ELF-1 (cell line): ENCODE results near the gene PFN3.
"Not testable (repeated sequence)": the region's sequence is repeated elsewhere in the genome, so short reads cannot be mapped to it uniquely, and the experiment has no call there.

Experiments used
- DNase-seq: peaks from one replicate; pipeline ENCODE4 v3.0.0-alpha.2; 2016; ENCODE audit warnings: low read depth, low spot score

PFN3 gene

GRCh38 chr5:177396807-177397206 is 3.7 kb downstream of the PFN3 start:
- DNase-seq: no peak

- DNase-seq: no peak
These were observed 4.4 kb downstream of the PFN3 start for GRCh38 chr5:177396078-177396477.

GRCh38 chr5:177393990-177394389 is 6.5 kb downstream of the PFN3 start:
- DNase-seq: no peak

- no peak for DNase-seq
These were observed 7.2 kb downstream of the PFN3 start for GRCh38 chr5:177393206-177393765.

- no peak for DNase-seq
These were observed 7.7 kb downstream of the PFN3 start for GRCh38 chr5:177392765-177393164.

- DNase-seq: peak; percentile 97
These were observed 9.8 kb downstream of the PFN3 start for GRCh38 chr5:177390363-177391300.

GRCh38 chr5:177389241-177390169 is 11.0 kb downstream of the PFN3 start:
- DNase-seq: peak; percentile 87

- no peak for DNase-seq
These were observed 11.9 kb downstream of the PFN3 start for GRCh38 chr5:177388521-177389052.

GRCh38 chr5:177387405-177387804 is 13.1 kb downstream of the PFN3 start:
- DNase-seq: no peak

GRCh38 chr5:177386542-177386941 is 13.9 kb downstream of the PFN3 start:
- no peak for DNase-seq

GRCh38 chr5:177385720-177386119 is 14.7 kb downstream of the PFN3 start:
- DNase-seq: no peak

GRCh38 chr5:177384134-177384533 is 16.3 kb downstream of the PFN3 start, which contains the start of gene SLC34A1:
SLC34A1 (plus strand) TSS chr5:177384434; CDS start chr5:177385742, 1,308 bp downstream.
- no peak for DNase-seq

GRCh38 chr5:177383181-177383580 is 17.3 kb downstream of the PFN3 start:
- no peak for DNase-seq

GRCh38 chr5:177382423-177383029 is 17.9 kb downstream of the PFN3 start:
- peak; percentile 48 for DNase-seq

- DNase-seq: no peak
These were observed 19.7 kb downstream of the PFN3 start for GRCh38 chr5:177380805-177381126.

GRCh38 chr5:177378884-177379883 is 21.3 kb downstream of the PFN3 start:
- DNase-seq: no peak

GRCh38 chr5:177377851-177378776 is 22.3 kb downstream of the PFN3 start:
- no peak for DNase-seq

GRCh38 chr5:177376107-177376506 is 24.4 kb downstream of the PFN3 start:
- no peak for DNase-seq

- DNase-seq: not testable (repeated sequence)
These were observed 24.9 kb downstream of the PFN3 start for GRCh38 chr5:177375516-177375915.
